ENCODE data around the gene TMPRSS11F.

The TMPRSS11F gene

GRCh38 chr4:68077301-68077700, 52.4 kb downstream of the TMPRSS11F start:
- H3K4me3 ChIP-seq, result no peak overlapping the region
- no peaks in the 10 kb centered on the region for H3K4me1 ChIP-seq
- intact Hi-C loops (cut with DNase I; ENCODE audit: low total_unique reads), result no loop called here
- TF ChIP-seq CTCF (IDR thresholded peaks at IDR 0.05), result no peak
- no peak overlapping the region for H3K27ac ChIP-seq
- H3K27me3 ChIP-seq, result no peaks in the 10 kb centered on the region
- DNase-seq, result no peak
- H3K9me3 ChIP-seq, result no peaks in the 10 kb centered on the region
- no peaks in the 10 kb centered on the region for H3K36me3 ChIP-seq

- no peaks in the 10 kb centered on the region for H3K4me1 ChIP-seq
- TF ChIP-seq CTCF (IDR thresholded peaks at IDR 0.05), result no peak
- intact Hi-C loops (cut with DNase I; ENCODE audit: low total_unique reads), result no loop called here
Observed at GRCh38 chr4:68076194-68076593, 53.5 kb downstream of the TMPRSS11F start.

GRCh38 chr4:68074397-68074796, 55.3 kb downstream of the TMPRSS11F start:
- DNase-seq, result no peak
- H3K36me3 ChIP-seq, result no peaks in the 10 kb centered on the region
- no peaks in the 10 kb centered on the region for H3K9me3 ChIP-seq
- no peak overlapping the region for H3K27ac ChIP-seq
- H3K27me3 ChIP-seq, result no peaks in the 10 kb centered on the region
- no peaks in the 10 kb centered on the region for H3K4me1 ChIP-seq
- intact Hi-C loops (cut with DNase I; ENCODE audit: low total_unique reads), result no loop called here
- no peak overlapping the region for H3K4me3 ChIP-seq
- no peak for TF ChIP-seq CTCF (IDR thresholded peaks at IDR 0.05)

More at GRCh38 chr4:68076194-68076593, 53.5 kb downstream of the TMPRSS11F start:
- Histone ChIP-seq H3K27me3 (no peaks in the 10 kb centered on the region), H3K9me3 (no peaks in the 10 kb centered on the region), H3K36me3 (no peaks in the 10 kb centered on the region), H3K27ac (no peak overlapping the region), H3K4me3 (no peak overlapping the region)
- DNase-seq, result no peak

GRCh38 chr4:68070302-68070701, 59.4 kb downstream of the TMPRSS11F start:
- H3K4me1 ChIP-seq, result no peaks in the 10 kb centered on the region
- H3K36me3 ChIP-seq, result no peaks in the 10 kb centered on the region
- H3K4me3 ChIP-seq, result no peak overlapping the region
- H3K27me3 ChIP-seq, result no peaks in the 10 kb centered on the region
- no peak for TF ChIP-seq CTCF (IDR thresholded peaks at IDR 0.05)
- intact Hi-C loops (cut with DNase I; ENCODE audit: low total_unique reads), result no loop called here
- no peaks in the 10 kb centered on the region for H3K9me3 ChIP-seq
- DNase-seq, result no peak
- no peak overlapping the region for H3K27ac ChIP-seq

GRCh38 chr4:68062501-68062900, 67.2 kb downstream of the TMPRSS11F start:
- H3K4me3 ChIP-seq, result no peak overlapping the region
- H3K27ac ChIP-seq, result no peak overlapping the region
- H3K9me3 ChIP-seq, result no peaks in the 10 kb centered on the region
- no peaks in the 10 kb centered on the region for H3K27me3 ChIP-seq
- no peak for TF ChIP-seq CTCF (IDR thresholded peaks at IDR 0.05)
- H3K36me3 ChIP-seq, result no peaks in the 10 kb centered on the region
- no peak for DNase-seq
- H3K4me1 ChIP-seq, result no peaks in the 10 kb centered on the region
- intact Hi-C loops (cut with DNase I; ENCODE audit: low total_unique reads), result no loop called here

- Histone ChIP-seq H3K27ac (no peak overlapping the region), H3K4me1 (no peaks in the 10 kb centered on the region), H3K4me3 (no peak overlapping the region), H3K9me3 (no peaks in the 10 kb centered on the region), H3K27me3 (no peaks in the 10 kb centered on the region), H3K36me3 (no peaks in the 10 kb centered on the region)
- DNase-seq, result no peak
- TF ChIP-seq CTCF (IDR thresholded peaks at IDR 0.05), result no peak
- intact Hi-C loops (cut with DNase I; ENCODE audit: low total_unique reads), result no loop called here
Observed at GRCh38 chr4:68038272-68038671, 91.4 kb downstream of the TMPRSS11F start.
